GM23248 (cell line): ENCODE measurements around the gene FOXL3.

Experiments used
- EZH2 ChIP-seq: fragments of 200-600 bp; sonication (generic); IDR thresholded peaks from 2 replicates; pipeline ENCODE4 v1.6.1; 2018; ENCODE audit warnings: antibody characterized with exemption, mild to moderate bottlenecking; ENCODE audit not compliant: insufficient read depth, poor library complexity, severe bottlenecking
- EZH2phosphoT487 ChIP-seq: fragments of 200-600 bp; sonication (generic); IDR thresholded peaks from 2 replicates; pipeline ENCODE4 v1.6.1; 2018; ENCODE audit warnings: antibody characterized with exemption, moderate library complexity, mild to moderate bottlenecking, low read depth; ENCODE audit not compliant: insufficient read depth

GRCh38 chr7:330511-331230 lies 40.7 kb downstream of the FOXL3 start:
- TF ChIP-seq EZH2phosphoT487 (no peak), EZH2 (no peak)
